Sigmoid colon (tissue), 7 donors: ENCODE data around the gene GMDS. TPM values are rescaled to one million over a fixed set of nuclear protein-coding genes. Genes with fewer than 3 reads are reported as not detected.
A peak's percentile ranks its signal among the peaks of the same experiment; 100 is the strongest.

ENCODE experiments used
- DNase-seq: peaks from one replicate; pipeline ENCODE4 v3.0.0-alpha.2; 2019
- H3K27ac ChIP-seq, 4 donors: fragments of 200-600 bp; sonication (generic); one replicate each; pipeline ENCODE4 v1.5.1; 2016 to 2019; ENCODE audit warnings: mild to moderate bottlenecking in 1 of 4
- H3K27me3 ChIP-seq, 3 donors: fragments of 200-600 bp; sonication (generic); one replicate each; pipeline ENCODE4 v1.5.1; 2019; ENCODE audit warnings: mild to moderate bottlenecking in 1 of 3
- H3K36me3 ChIP-seq, 4 donors: fragments of 200-600 bp; sonication (generic); one replicate each; pipeline ENCODE4 v1.5.1; 2016 to 2019
- H3K4me1 ChIP-seq, 4 donors: fragments of 200-600 bp; sonication (generic); one replicate each; pipeline ENCODE4 v1.5.1; 2017 to 2019
- H3K4me3 ChIP-seq, 4 donors: fragments of 200-600 bp; sonication (generic); one replicate each; pipeline ENCODE4 v1.5.1; 2017 to 2019; ENCODE audit warnings: mild to moderate bottlenecking in 2 of 4, moderate library complexity in 1 of 4
- H3K9me3 ChIP-seq, 4 donors: fragments of 200-600 bp in 3 of 4; sonication (generic) in 3 of 4; one replicate each; pipeline versions ENCODE4 v1.5.1 to v1.6.1; 2013 to 2019
- CTCF ChIP-seq, 4 experiments: fragments of 450-650 bp in 3 of 4; fragments of 200-600 bp in 1 of 4; IDR thresholded peaks; one replicate each; pipeline ENCODE4 v1.5.1; 2016 to 2019; ENCODE audit warnings: antibody characterized with exemption in 4 of 4, mild to moderate bottlenecking in 3 of 4, moderate library complexity in 2 of 4
- EP300 ChIP-seq, 4 donors: sonication (generic); formaldehyde crosslinking; IDR thresholded peaks; one replicate each; pipeline ENCODE4 v1.6.1; 2017; ENCODE audit warnings: antibody characterized with exemption in 4 of 4
- POLR2A ChIP-seq, 2 donors: fragments of 450-650 bp; IDR thresholded peaks; one replicate each; pipeline ENCODE4 v1.6.1; 2016; ENCODE audit warnings: antibody characterized with exemption in 2 of 2, mild to moderate bottlenecking in 2 of 2, moderate library complexity in 2 of 2
- POLR2AphosphoS5 ChIP-seq, 4 donors: sonication (generic); formaldehyde crosslinking; IDR thresholded peaks; one replicate each; pipeline ENCODE4 v1.6.1; 2017; ENCODE audit warnings: antibody characterized with exemption in 4 of 4
- WGBS, 2 donors: extraction: QIAGEN DNeasy Blood & Tissue Kit; methylation state at CpG; one replicate each; pipeline ENCODE4 v1.1.7; 2013; 5-methylcytosine and 5-hydroxymethylcytosine counted together
- intact Hi-C: fragments of 100-400 bp; cut with DNase I; formaldehyde crosslinking; loops from one replicate; pipeline ENCODE4 v1.15.1; 2023
- polyA plus RNA-seq, 3 donors: library from polyadenylated mRNA; stranded (reverse); fragments of 200-250 nt; gene quantifications; one replicate each; pipeline ENCODE4 v1.2.3, GENCODE V29; 2013
- total RNA-seq, 4 donors: library from RNA; depleted of rRNA; stranded (reverse); fragments of >200 nt; gene quantifications; one replicate each; pipeline ENCODE4 v1.1.0, GENCODE V29; 2016
- donor health status: healthy with polysubstance abuse.
- donor health status: Bipolar disorder and iron deficiency.
- donor health status: healthy.

Gene GMDS
- total and polyA plus RNA-seq, 7 donors: 3.1 to 173 (median 9.4) TPM

- WGBS, 2 donors: 75 to 90% methylated on average over 11 of the region's 11 CpGs
- H3K9me3 ChIP-seq: no peaks in the 10 kb centered on the region
- intact Hi-C loops: no loop called here
- no peaks in the 10 kb centered on the region for H3K4me1 ChIP-seq
- H3K36me3 ChIP-seq: no peaks in the 10 kb centered on the region
- H3K4me3 ChIP-seq: no peak overlapping the region
- H3K27me3 ChIP-seq: no peaks in the 10 kb centered on the region
- no peak for DNase-seq
- peak overlapping the region in 1 of 4 donors; percentile 17 for H3K27ac ChIP-seq
- TF ChIP-seq POLR2A (IDR thresholded peaks at IDR 0.05): no peak
- no peak for TF ChIP-seq EP300 (IDR thresholded peaks at IDR 0.05)
- peak in 1 of 4 donors; percentile 17 for TF ChIP-seq POLR2AphosphoS5 (IDR thresholded peaks at IDR 0.05)
- TF ChIP-seq CTCF (IDR thresholded peaks at IDR 0.05): no peak
Observed at GRCh38 chr6:2124260-2124709, 121.1 kb downstream of the GMDS start.

- Histone ChIP-seq H3K27ac (no peak overlapping the region), H3K4me1 (no peaks in the 10 kb centered on the region), H3K36me3 (no peaks in the 10 kb centered on the region), H3K9me3 (no peaks in the 10 kb centered on the region), H3K27me3 (no peaks in the 10 kb centered on the region), H3K4me3 (no peak overlapping the region)
- TF ChIP-seq POLR2A (IDR thresholded peaks at IDR 0.05): no peak
- no peak for TF ChIP-seq CTCF (IDR thresholded peaks at IDR 0.05)
- no peak for TF ChIP-seq POLR2AphosphoS5 (IDR thresholded peaks at IDR 0.05)
- TF ChIP-seq EP300 (IDR thresholded peaks at IDR 0.05): no peak
- intact Hi-C loops: no loop called here
- 96 to 98% methylated on average over 3 of the region's 3 CpGs for WGBS, 2 donors
- DNase-seq: no peak
Observed at GRCh38 chr6:2120912-2121311, 124.5 kb downstream of the GMDS start.

- intact Hi-C loops: no loop called here
- Histone ChIP-seq H3K36me3 (no peaks in the 10 kb centered on the region), H3K27ac (no peak overlapping the region), H3K9me3 (no peaks in the 10 kb centered on the region), H3K4me1 (no peaks in the 10 kb centered on the region), H3K27me3 (no peaks in the 10 kb centered on the region), H3K4me3 (no peak overlapping the region)
- WGBS, 2 donors: 91 to 98% methylated on average over 1 of the region's 1 CpG
- TF ChIP-seq CTCF (IDR thresholded peaks at IDR 0.05) (no peak), POLR2AphosphoS5 (IDR thresholded peaks at IDR 0.05) (no peak), EP300 (IDR thresholded peaks at IDR 0.05) (no peak), POLR2A (IDR thresholded peaks at IDR 0.05) (no peak)
- DNase-seq: no peak
Observed at GRCh38 chr6:2119275-2119674, 126.1 kb downstream of the GMDS start.

- 55 to 75% methylated on average over 1 of the region's 1 CpG for WGBS, 2 donors
- TF ChIP-seq POLR2AphosphoS5 (IDR thresholded peaks at IDR 0.05) (no peak), CTCF (IDR thresholded peaks at IDR 0.05) (no peak), POLR2A (IDR thresholded peaks at IDR 0.05) (no peak), EP300 (IDR thresholded peaks at IDR 0.05) (no peak)
- no peak for DNase-seq
- Histone ChIP-seq H3K9me3 (no peaks in the 10 kb centered on the region), H3K27ac (no peak overlapping the region), H3K4me3 (no peak overlapping the region), H3K36me3 (no peaks in the 10 kb centered on the region), H3K4me1 (no peaks in the 10 kb centered on the region), H3K27me3 (no peaks in the 10 kb centered on the region)
- intact Hi-C loops: no loop called here
Observed at GRCh38 chr6:2118136-2118535, 127.3 kb downstream of the GMDS start.

- H3K27me3 ChIP-seq: no peaks in the 10 kb centered on the region
- intact Hi-C loops: no loop called here
- no peak overlapping the region for H3K27ac ChIP-seq
- no peak overlapping the region for H3K4me3 ChIP-seq
- DNase-seq: no peak
- H3K9me3 ChIP-seq: no peaks in the 10 kb centered on the region
- TF ChIP-seq EP300 (IDR thresholded peaks at IDR 0.05): no peak
- no peak for TF ChIP-seq POLR2AphosphoS5 (IDR thresholded peaks at IDR 0.05)
- TF ChIP-seq CTCF (IDR thresholded peaks at IDR 0.05): no peak
- TF ChIP-seq POLR2A (IDR thresholded peaks at IDR 0.05): no peak
- no peaks in the 10 kb centered on the region for H3K4me1 ChIP-seq
- WGBS, 2 donors: 93 to 96% methylated on average over 7 of the region's 7 CpGs
- no peaks in the 10 kb centered on the region for H3K36me3 ChIP-seq
Observed at GRCh38 chr6:2117447-2117846, 128.0 kb downstream of the GMDS start.
